HG02938 (cell line): ENCODE results near the gene TMEM17.
A peak's percentile ranks its signal among the peaks of the same experiment; 100 is the strongest.

Experiments used
- ATAC-seq: cut with Tn5 transposase; IDR thresholded peaks from one replicate; pipeline ENCODE4 v1.9.1; 2021; ENCODE audit warnings: mild to moderate bottlenecking, moderate library complexity; ENCODE audit not compliant: unreplicated experiment

The TMEM17 gene

GRCh38 chr2:62512384-62512783, 6.4 kb upstream of the TMEM17 start:
- no peak for ATAC-seq

- ATAC-seq: no peak
These were observed 5.6 kb upstream of the TMEM17 start for GRCh38 chr2:62511636-62512035.

GRCh38 chr2:62506421-62506750, 391 bp upstream of the TMEM17 start:
- peak; percentile 47 for ATAC-seq

- no peak for ATAC-seq
These were observed 766 bp downstream of the TMEM17 start for GRCh38 chr2:62505109-62505749.

GRCh38 chr2:62504657-62505056, 1.3 kb downstream of the TMEM17 start:
- ATAC-seq: no peak

GRCh38 chr2:62501794-62502500, 4.0 kb downstream of the TMEM17 start:
- ATAC-seq: no peak

GRCh38 chr2:62501069-62501468, 4.9 kb downstream of the TMEM17 start:
- no peak for ATAC-seq

- no peak for ATAC-seq
These were observed 6.5 kb downstream of the TMEM17 start for GRCh38 chr2:62499430-62500060.

GRCh38 chr2:62498739-62499138, 7.3 kb downstream of the TMEM17 start:
- no peak for ATAC-seq

- no peak for ATAC-seq
These were observed 10.2 kb downstream of the TMEM17 start for GRCh38 chr2:62495761-62496160.

- ATAC-seq: no peak
These were observed 13.9 kb downstream of the TMEM17 start for GRCh38 chr2:62492048-62492447.

- no peak for ATAC-seq
These were observed 16.3 kb downstream of the TMEM17 start for GRCh38 chr2:62489702-62490101.

GRCh38 chr2:62489162-62489561, 16.8 kb downstream of the TMEM17 start:
- no peak for ATAC-seq

GRCh38 chr2:62486439-62486765, 19.6 kb downstream of the TMEM17 start:
- no peak for ATAC-seq

- no peak for ATAC-seq
These were observed 20.1 kb downstream of the TMEM17 start for GRCh38 chr2:62485761-62486438.

GRCh38 chr2:62482558-62483352, 23.2 kb downstream of the TMEM17 start:
- ATAC-seq: no peak

GRCh38 chr2:62479917-62480316, 26.1 kb downstream of the TMEM17 start:
- ATAC-seq: no peak

GRCh38 chr2:62478093-62478580, 27.9 kb downstream of the TMEM17 start:
- ATAC-seq: no peak

- ATAC-seq: no peak
These were observed 28.4 kb downstream of the TMEM17 start for GRCh38 chr2:62477573-62477972.

- no peak for ATAC-seq
These were observed 30.6 kb downstream of the TMEM17 start for GRCh38 chr2:62475172-62476011.
